HG03039 (cell line): Measurements from ENCODE around the gene POLE.
"Not testable (repeated sequence)": the region's sequence is repeated elsewhere in the genome, so short reads cannot be mapped to it uniquely, and the experiment has no call there.

Experiments
- ATAC-seq: cut with Tn5 transposase; IDR thresholded peaks from one replicate; pipeline ENCODE4 v1.9.1; 2021; ENCODE audit warnings: mild to moderate bottlenecking, moderate library complexity; ENCODE audit not compliant: unreplicated experiment

Gene POLE

GRCh38 chr12:132717531-132718387 lies 30.6 kb upstream of the POLE start:
- no peak for ATAC-seq

GRCh38 chr12:132717011-132717410 lies 29.9 kb upstream of the POLE start:
- ATAC-seq, result no peak

GRCh38 chr12:132716356-132716755 lies 29.2 kb upstream of the POLE start:
- ATAC-seq, result no peak

GRCh38 chr12:132715874-132716273 lies 28.7 kb upstream of the POLE start:
- ATAC-seq, result no peak

GRCh38 chr12:132713123-132713522 lies 26.0 kb upstream of the POLE start:
- ATAC-seq, result no peak

- no peak for ATAC-seq
Observed at GRCh38 chr12:132711080-132711843, 24.1 kb upstream of the POLE start.

GRCh38 chr12:132710405-132711079 lies 23.4 kb upstream of the POLE start, which contains the start of gene PGAM5:
PGAM5 (plus strand) TSS chr12:132710842; CDS start chr12:132710877, 35 bp downstream.
- peak; percentile 79 for ATAC-seq

GRCh38 chr12:132710043-132710404 lies 22.9 kb upstream of the POLE start:
- ATAC-seq, result peak; percentile 7

- ATAC-seq, result no peak
Observed at GRCh38 chr12:132708150-132708549, 21.0 kb upstream of the POLE start.

- no peak for ATAC-seq
Observed at GRCh38 chr12:132707241-132707640, 20.1 kb upstream of the POLE start.

GRCh38 chr12:132703641-132704040 lies 16.5 kb upstream of the POLE start:
- ATAC-seq, result no peak

- ATAC-seq, result no peak
Observed at GRCh38 chr12:132702640-132703039, 15.5 kb upstream of the POLE start.

GRCh38 chr12:132700212-132700822 lies 13.2 kb upstream of the POLE start:
- no peak for ATAC-seq

GRCh38 chr12:132698341-132698740 lies 11.2 kb upstream of the POLE start:
- no peak for ATAC-seq

GRCh38 chr12:132695431-132695830 lies 8.3 kb upstream of the POLE start:
- no peak for ATAC-seq

- not testable (repeated sequence) for ATAC-seq
Observed at GRCh38 chr12:132694888-132695287, 7.7 kb upstream of the POLE start.

GRCh38 chr12:132692030-132692429 lies 4.9 kb upstream of the POLE start:
- ATAC-seq, result not testable (repeated sequence)

GRCh38 chr12:132690112-132690511 lies 3.0 kb upstream of the POLE start:
- ATAC-seq, result no peak

- no peak for ATAC-seq
Observed at GRCh38 chr12:132689227-132689626, 2.1 kb upstream of the POLE start.

GRCh38 chr12:132686825-132687210 lies 324 bp downstream of the POLE start:
- ATAC-seq, result peak; percentile 17

GRCh38 chr12:132685400-132685799 lies 1.7 kb downstream of the POLE start:
- ATAC-seq, result no peak
